Measurements from ENCODE around the gene GRIA1.

DNA sequence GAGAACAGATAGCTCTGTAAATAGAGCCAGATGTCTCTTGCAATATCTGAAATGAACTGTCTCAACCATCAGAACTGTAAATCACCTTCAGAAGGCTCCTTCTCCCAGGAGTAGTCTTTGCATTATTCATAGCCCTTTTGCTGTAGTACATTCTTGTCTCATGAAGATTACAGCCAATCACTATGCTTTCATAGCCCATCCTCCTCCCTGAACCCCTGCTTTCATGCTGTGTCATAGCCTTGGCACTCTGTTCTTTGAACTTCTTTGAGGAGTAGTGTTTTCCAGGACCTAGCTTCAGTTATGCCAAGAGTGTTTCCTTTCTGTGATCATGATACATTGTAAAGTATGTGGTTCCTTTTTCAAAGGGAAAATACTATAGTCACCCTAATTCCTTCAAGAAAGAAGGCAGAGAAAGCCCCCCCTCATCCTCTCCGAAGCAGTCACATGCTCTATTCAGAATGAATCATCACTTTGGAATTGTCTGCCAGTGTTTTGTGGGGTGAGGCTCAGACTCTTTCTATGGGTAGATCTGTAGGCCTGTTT, 61.1 kb downstream of the GRIA1 start:
- TF ChIP-seq SIN3A (IDR thresholded peaks at IDR 0.05; ENCODE audit: borderline replicate concordance, insufficient read depth, low read length) (no peak), POLR2AphosphoS5 (IDR thresholded peaks at IDR 0.05; ENCODE audit: low read depth, low read length) (no peak)
- TF ChIP-seq, protein P1, sequence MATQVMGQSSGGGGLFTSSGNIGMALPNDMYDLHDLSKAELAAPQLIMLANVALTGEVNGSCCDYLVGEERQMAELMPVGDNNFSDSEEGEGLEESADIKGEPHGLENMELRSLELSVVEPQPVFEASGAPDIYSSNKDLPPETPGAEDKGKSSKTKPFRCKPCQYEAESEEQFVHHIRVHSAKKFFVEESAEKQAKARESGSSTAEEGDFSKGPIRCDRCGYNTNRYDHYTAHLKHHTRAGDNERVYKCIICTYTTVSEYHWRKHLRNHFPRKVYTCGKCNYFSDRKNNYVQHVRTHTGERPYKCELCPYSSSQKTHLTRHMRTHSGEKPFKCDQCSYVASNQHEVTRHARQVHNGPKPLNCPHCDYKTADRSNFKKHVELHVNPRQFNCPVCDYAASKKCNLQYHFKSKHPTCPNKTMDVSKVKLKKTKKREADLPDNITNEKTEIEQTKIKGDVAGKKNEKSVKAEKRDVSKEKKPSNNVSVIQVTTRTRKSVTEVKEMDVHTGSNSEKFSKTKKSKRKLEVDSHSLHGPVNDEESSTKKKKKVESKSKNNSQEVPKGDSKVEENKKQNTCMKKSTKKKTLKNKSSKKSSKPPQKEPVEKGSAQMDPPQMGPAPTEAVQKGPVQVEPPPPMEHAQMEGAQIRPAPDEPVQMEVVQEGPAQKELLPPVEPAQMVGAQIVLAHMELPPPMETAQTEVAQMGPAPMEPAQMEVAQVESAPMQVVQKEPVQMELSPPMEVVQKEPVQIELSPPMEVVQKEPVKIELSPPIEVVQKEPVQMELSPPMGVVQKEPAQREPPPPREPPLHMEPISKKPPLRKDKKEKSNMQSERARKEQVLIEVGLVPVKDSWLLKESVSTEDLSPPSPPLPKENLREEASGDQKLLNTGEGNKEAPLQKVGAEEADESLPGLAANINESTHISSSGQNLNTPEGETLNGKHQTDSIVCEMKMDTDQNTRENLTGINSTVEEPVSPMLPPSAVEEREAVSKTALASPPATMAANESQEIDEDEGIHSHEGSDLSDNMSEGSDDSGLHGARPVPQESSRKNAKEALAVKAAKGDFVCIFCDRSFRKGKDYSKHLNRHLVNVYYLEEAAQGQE (IDR thresholded peaks at IDR 0.05; ENCODE audit: insufficient read depth in 1 of 2, low read depth in 2 of 2, low read length in 2 of 2), result no peak

Data from PFSK-1 (cell line).